Measurements from ENCODE around the gene TSPAN1.

Gene TSPAN1

DNA sequence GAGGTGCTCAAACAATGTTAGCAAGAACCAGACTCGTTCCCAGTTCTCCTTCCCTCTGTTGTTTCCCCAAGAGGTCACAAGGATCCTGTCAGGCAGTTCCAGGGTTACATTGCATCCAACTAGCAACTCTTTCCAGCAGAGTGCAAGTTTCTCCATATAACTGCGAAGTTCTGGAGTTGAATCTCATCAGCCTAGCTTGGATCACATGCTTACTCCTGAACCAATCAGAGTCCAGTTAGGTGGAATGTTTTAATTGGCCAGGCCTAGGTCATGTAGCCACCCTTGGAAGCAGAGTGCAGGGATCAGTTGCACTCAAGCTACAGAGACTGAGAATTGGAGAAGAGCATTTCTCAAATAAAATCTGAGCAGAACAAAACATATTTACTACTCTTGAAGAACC lies 26.6 kb upstream of the TSPAN1 start:
- DNase-seq (ENCODE audit: low read depth): no peak
- H3K4me3 ChIP-seq (ENCODE audit: low read depth, low read length): no peak overlapping the region
- TF ChIP-seq CTCF (IDR thresholded peaks at IDR 0.05; ENCODE audit: insufficient read depth, low read depth, low read length, missing control alignments): no peak

GRCh38 chr1:46150085-46150484 lies 24.8 kb upstream of the TSPAN1 start:
- TF ChIP-seq CTCF (IDR thresholded peaks at IDR 0.05; ENCODE audit: insufficient read depth, low read depth, low read length, missing control alignments): no peak
- H3K4me3 ChIP-seq (ENCODE audit: low read depth, low read length): no peak overlapping the region
- DNase-seq (ENCODE audit: low read depth): no peak

GRCh38 chr1:46152016-46152415 lies 22.9 kb upstream of the TSPAN1 start:
- TF ChIP-seq CTCF (IDR thresholded peaks at IDR 0.05; ENCODE audit: insufficient read depth, low read depth, low read length, missing control alignments): no peak
- DNase-seq (ENCODE audit: low read depth): peak; percentile 33
- no peak overlapping the region for H3K4me3 ChIP-seq (ENCODE audit: low read depth, low read length)

DNA sequence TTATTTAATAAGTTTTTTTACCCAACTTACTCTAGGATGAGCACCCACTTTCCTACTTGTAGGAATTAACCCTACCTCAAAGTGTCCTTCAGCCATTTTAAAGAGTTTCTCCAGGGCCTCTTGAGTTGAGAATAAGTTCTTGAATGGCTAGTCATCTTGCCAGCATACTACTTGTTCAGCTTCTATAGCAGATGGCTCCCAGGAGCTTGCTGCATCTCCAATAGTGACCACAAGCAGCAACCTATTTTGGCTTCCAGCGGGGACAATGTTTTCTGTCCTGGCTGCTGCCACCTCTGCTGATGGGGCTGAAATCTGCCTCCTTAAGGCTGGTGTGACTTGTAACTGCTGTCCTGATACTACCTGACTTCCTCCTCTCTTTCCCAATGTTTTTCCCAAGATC lies 21.7 kb upstream of the TSPAN1 start:
- DNase-seq (ENCODE audit: low read depth): no peak
- H3K4me3 ChIP-seq (ENCODE audit: low read depth, low read length): no peak overlapping the region
- no peak for TF ChIP-seq CTCF (IDR thresholded peaks at IDR 0.05; ENCODE audit: insufficient read depth, low read depth, low read length, missing control alignments)

GRCh38 chr1:46153732-46154131 lies 21.2 kb upstream of the TSPAN1 start:
- DNase-seq (ENCODE audit: low read depth): no peak
- no peak for TF ChIP-seq CTCF (IDR thresholded peaks at IDR 0.05; ENCODE audit: insufficient read depth, low read depth, low read length, missing control alignments)
- H3K4me3 ChIP-seq (ENCODE audit: low read depth, low read length): no peak overlapping the region

GRCh38 chr1:46157916-46158311 lies 17.0 kb upstream of the TSPAN1 start:
- TF ChIP-seq CTCF (IDR thresholded peaks at IDR 0.05; ENCODE audit: insufficient read depth, low read depth, low read length, missing control alignments): no peak
- no peak overlapping the region for H3K4me3 ChIP-seq (ENCODE audit: low read depth, low read length)
- no peak for DNase-seq (ENCODE audit: low read depth)

Data from GM12865 (cell line).